Esophagus (tissue), 2 donors: Measurements from ENCODE around the gene UCHL5. TPM values are rescaled to one million over a fixed set of nuclear protein-coding genes. Genes with fewer than 3 reads are reported as not detected.

ENCODE experiments used
- polyA plus RNA-seq, 2 donors: library from polyadenylated mRNA; stranded (reverse); fragments of 200-250 nt; gene quantifications; one replicate each; pipeline ENCODE4 v1.2.3, GENCODE V29; 2013
- donor health status: healthy with polysubstance abuse.
- donor health status: Bipolar disorder and iron deficiency.

UCHL5 gene
- polyA plus RNA-seq, 2 donors, result 18.1 to 24.6 TPM

Other genes with a start within 250 kb of the UCHL5 start
- gene RO60, start 252 bp upstream of the UCHL5 start, polyA plus RNA-seq, result 1 to 10 TPM; 4.5 to 5.8 TPM
- gene GLRX2, start 46.1 kb upstream of the UCHL5 start, polyA plus RNA-seq, result 10 to 100 TPM; 14.7 to 16.2 TPM
- gene CDC73, start 62.7 kb upstream of the UCHL5 start, polyA plus RNA-seq, result 10 to 100 TPM in 1 of 2 donors, 1 to 10 TPM in 1; 6.2 to 14.5 TPM
- gene B3GALT2, start 127.3 kb upstream of the UCHL5 start, polyA plus RNA-seq, result under 1 TPM; 0.12 to 0.28 TPM